ENCODE measurements around the gene XPA. TPM values are rescaled to one million over a fixed set of nuclear protein-coding genes. Genes with fewer than 3 reads are reported as not detected.

XPA gene
- total and polyA plus RNA-seq, 10 of the 15 experiments (the other 5 are each of a cell fraction or from before 2014, with no cell fraction given) = 6.2 to 19.9 (median 12.3) TPM

DNA sequence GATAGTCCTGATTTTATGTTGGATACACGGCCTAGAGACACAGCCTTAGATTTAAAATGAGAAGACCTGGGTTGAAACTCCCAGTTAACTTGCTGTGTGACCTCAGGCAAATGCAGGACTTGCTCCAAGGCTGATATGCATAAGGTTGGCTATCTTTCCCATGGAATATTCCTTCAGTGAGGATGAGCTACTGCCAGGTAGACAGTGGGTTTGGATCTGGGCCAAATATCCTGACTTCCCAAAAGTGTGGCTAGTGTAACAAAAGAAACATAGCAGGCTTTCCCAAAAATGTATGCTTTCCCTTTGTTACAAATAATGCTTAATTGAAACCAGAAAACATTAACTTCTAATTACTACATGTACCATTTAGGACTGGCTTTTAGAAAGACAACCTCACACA is 697 bp upstream of the XPA start (continued):
- TF ChIP-seq, protein P1, sequence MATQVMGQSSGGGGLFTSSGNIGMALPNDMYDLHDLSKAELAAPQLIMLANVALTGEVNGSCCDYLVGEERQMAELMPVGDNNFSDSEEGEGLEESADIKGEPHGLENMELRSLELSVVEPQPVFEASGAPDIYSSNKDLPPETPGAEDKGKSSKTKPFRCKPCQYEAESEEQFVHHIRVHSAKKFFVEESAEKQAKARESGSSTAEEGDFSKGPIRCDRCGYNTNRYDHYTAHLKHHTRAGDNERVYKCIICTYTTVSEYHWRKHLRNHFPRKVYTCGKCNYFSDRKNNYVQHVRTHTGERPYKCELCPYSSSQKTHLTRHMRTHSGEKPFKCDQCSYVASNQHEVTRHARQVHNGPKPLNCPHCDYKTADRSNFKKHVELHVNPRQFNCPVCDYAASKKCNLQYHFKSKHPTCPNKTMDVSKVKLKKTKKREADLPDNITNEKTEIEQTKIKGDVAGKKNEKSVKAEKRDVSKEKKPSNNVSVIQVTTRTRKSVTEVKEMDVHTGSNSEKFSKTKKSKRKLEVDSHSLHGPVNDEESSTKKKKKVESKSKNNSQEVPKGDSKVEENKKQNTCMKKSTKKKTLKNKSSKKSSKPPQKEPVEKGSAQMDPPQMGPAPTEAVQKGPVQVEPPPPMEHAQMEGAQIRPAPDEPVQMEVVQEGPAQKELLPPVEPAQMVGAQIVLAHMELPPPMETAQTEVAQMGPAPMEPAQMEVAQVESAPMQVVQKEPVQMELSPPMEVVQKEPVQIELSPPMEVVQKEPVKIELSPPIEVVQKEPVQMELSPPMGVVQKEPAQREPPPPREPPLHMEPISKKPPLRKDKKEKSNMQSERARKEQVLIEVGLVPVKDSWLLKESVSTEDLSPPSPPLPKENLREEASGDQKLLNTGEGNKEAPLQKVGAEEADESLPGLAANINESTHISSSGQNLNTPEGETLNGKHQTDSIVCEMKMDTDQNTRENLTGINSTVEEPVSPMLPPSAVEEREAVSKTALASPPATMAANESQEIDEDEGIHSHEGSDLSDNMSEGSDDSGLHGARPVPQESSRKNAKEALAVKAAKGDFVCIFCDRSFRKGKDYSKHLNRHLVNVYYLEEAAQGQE (IDR thresholded peaks at IDR 0.05; ENCODE audit: low read depth, low read length) = no peak

DNA sequence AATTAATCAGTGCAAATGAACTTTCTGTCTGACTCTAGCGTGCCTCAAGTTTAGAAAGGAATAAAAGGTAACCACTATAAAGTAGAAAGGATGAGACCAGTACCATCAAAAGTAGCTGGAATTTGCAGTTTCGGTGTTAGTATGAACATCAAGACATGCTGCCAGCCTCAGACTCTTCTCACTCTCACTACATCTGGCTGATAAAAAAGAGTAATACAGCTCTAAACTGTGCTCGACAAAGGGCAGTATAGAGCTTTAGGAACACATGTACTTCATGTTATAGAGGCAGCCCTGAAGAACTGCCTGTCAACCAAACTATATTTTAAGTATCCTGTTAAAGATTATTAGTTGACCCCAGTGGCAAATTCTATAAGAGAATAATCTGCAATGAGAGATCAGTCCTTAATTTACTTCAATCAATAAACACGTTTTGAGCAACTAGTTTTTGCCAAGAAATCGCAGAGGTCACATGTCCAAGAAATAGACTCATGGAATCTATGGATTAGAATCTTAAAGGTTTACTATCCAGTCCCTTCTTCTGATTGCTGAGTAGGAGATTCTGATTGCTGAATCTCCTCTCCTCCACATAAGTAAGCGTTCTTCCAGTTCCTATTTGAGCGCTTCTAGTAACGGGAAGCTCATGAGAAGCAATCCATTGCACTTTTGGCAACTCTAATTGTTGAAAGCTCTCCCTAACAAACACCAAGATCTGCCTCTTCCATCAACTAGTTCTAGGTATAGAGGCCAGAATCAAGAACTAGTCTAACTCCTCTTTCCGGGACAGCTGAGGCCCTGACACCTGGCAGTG is 941 bp downstream of the XPA start:
- DNase-seq (ENCODE audit: low read depth, low spot score) (no peak), FAIRE-seq (no peak), ATAC-seq (peak; percentile 19)
- Histone ChIP-seq H3K79me2 (ENCODE audit: control insufficient read depth, insufficient read depth, low read length) (peaks cover 35% of the 10 kb centered on the region), H3K4me2 (ENCODE audit: control insufficient read depth, insufficient read depth) (peak overlapping the region; percentile 69), H2AFZ (ENCODE audit: control insufficient read depth, low read depth, low read length) (peak overlapping the region; percentile 82), H3K27me3 (replicated peaks in 1 of 2; ENCODE audit: control insufficient read depth in 2 of 2, insufficient read depth in 2 of 2, low read length in 1 of 2) (no peaks in the 10 kb centered on the region), H3K9me3 (replicated peaks; ENCODE audit: control insufficient read depth, insufficient read depth, low read length) (no peaks in the 10 kb centered on the region), H3K36me3 (ENCODE audit: control insufficient read depth in 2 of 2, insufficient read depth in 2 of 2, low read length in 1 of 2) (no peaks in the 10 kb centered on the region), H3K9ac (ENCODE audit: control insufficient read depth, insufficient read depth, low read length) (peak overlapping the region; percentile 84), H4K20me1 (ENCODE audit: control insufficient read depth, insufficient read depth) (no peaks in the 10 kb centered on the region), H3K4me3 (peak overlapping the region; percentile 92), H3K4me1 (ENCODE audit: control insufficient read depth, insufficient read depth, low read length) (peaks cover 18% of the 10 kb centered on the region), H3K27ac (ENCODE audit: control insufficient read depth, insufficient read depth) (peak overlapping the region; percentile 85)
- ChIA-PET POLR2A (interaction anchor here (0.6 to 5.0 kb wide), 9 partner anchors 8 to 402 kb away, joined by 3 to 22 read pairs (median 4); partner anchors contain the start of genes NCBP1 and TSTD2), CTCF (interaction anchor here (1.0 to 3.8 kb wide), 9 partner anchors 10 to 226 kb away, joined by 3 to 13 read pairs (median 4); partner anchors contain the start of gene TRMO), SMC1A (ENCODE audit: uncharacterized antibody, unreplicated experiment) (interaction anchor here (0.6 to 1.7 kb wide), 12 partner anchors 9 to 204 kb away, joined by 3 to 8 read pairs (median 4); partner anchors contain the start of gene TSTD2), RAD21 (ENCODE audit: unreplicated experiment) (interaction anchor here (0.6 to 1.8 kb wide), 5 partner anchors 8 to 227 kb away, joined by 3 to 6 read pairs (median 3); partner anchors contain the start of genes NCBP1, TRMO and TSTD2)
- 21% methylated on average over 9 of the region's 9 CpGs for WGBS (ENCODE audit: insufficient coverage, insufficient replicate concordance, low lambda C conversion rate, missing lambda C conversion rate)
- BruUV-seq (replicated peaks) = no TSS peak
- intact Hi-C loops (cut with micrococcal nuclease; ENCODE audit: unreplicated experiment) = no loop called here
- in situ Hi-C loops (cut with MboI) = no loop called here
- TF ChIP-seq, protein P1 (IDR thresholded peaks at IDR 0.05; ENCODE audit: low read depth, low read length) = no peak
- TF ChIP-seq, protein P2, sequence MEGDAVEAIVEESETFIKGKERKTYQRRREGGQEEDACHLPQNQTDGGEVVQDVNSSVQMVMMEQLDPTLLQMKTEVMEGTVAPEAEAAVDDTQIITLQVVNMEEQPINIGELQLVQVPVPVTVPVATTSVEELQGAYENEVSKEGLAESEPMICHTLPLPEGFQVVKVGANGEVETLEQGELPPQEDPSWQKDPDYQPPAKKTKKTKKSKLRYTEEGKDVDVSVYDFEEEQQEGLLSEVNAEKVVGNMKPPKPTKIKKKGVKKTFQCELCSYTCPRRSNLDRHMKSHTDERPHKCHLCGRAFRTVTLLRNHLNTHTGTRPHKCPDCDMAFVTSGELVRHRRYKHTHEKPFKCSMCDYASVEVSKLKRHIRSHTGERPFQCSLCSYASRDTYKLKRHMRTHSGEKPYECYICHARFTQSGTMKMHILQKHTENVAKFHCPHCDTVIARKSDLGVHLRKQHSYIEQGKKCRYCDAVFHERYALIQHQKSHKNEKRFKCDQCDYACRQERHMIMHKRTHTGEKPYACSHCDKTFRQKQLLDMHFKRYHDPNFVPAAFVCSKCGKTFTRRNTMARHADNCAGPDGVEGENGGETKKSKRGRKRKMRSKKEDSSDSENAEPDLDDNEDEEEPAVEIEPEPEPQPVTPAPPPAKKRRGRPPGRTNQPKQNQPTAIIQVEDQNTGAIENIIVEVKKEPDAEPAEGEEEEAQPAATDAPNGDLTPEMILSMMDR (IDR thresholded peaks at IDR 0.05 in 2 of 3, conservative IDR thresholded peaks at IDR 0.05 in 1 of 3; ENCODE audit: control insufficient read depth in 2 of 3, extremely low read depth in 1 of 3, insufficient read depth in 1 of 3, low read depth in 3 of 3, low read length in 3 of 3) = no peak
- no peak for TF ChIP-seq EGR1 (IDR thresholded peaks at IDR 0.05; ENCODE audit: borderline replicate concordance in 1 of 2, low read depth in 2 of 2, low read length in 2 of 2)
- TF ChIP-seq, protein P3, sequence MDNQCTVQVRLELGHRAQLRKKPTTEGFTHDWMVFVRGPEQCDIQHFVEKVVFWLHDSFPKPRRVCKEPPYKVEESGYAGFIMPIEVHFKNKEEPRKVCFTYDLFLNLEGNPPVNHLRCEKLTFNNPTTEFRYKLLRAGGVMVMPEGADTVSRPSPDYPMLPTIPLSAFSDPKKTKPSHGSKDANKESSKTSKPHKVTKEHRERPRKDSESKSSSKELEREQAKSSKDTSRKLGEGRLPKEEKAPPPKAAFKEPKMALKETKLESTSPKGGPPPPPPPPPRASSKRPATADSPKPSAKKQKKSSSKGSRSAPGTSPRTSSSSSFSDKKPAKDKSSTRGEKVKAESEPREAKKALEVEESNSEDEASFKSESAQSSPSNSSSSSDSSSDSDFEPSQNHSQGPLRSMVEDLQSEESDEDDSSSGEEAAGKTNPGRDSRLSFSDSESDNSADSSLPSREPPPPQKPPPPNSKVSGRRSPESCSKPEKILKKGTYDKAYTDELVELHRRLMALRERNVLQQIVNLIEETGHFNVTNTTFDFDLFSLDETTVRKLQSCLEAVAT (IDR thresholded peaks at IDR 0.05) = 0 out of 2 replicates have a peak, but pooled peaks have one; percentile 22

All from GM12878 (cell line).